Endodermal cell (in vitro differentiated cells): ENCODE results near the gene TIA1. TPM values are rescaled to one million over a fixed set of nuclear protein-coding genes. Genes with fewer than 3 reads are reported as not detected.

Experiments used
- DNase-seq: peaks from one replicate; pipeline ENCODE4 v3.0.0-alpha.2; 2017
- H3K27ac ChIP-seq: 2 replicates; pipeline ENCODE4 v1.5.1; 2013; ENCODE audit warnings: mild to moderate bottlenecking, low read depth, low read length, moderate library complexity
- H3K27me3 ChIP-seq: 2 replicates; pipeline ENCODE4 v1.6.1; 2013; ENCODE audit warnings: mild to moderate bottlenecking, low read length, moderate library complexity; ENCODE audit not compliant: insufficient read depth, control insufficient read depth, poor library complexity, severe bottlenecking
- H3K36me3 ChIP-seq: 2 replicates; pipeline ENCODE4 v1.7.0; 2013; ENCODE audit warnings: mild to moderate bottlenecking, low read length, moderate library complexity; ENCODE audit not compliant: control insufficient read depth, insufficient read depth
- H3K4me1 ChIP-seq: one replicate; pipeline ENCODE4 v1.7.0; 2013; ENCODE audit warnings: low read length; ENCODE audit not compliant: control insufficient read depth, insufficient read depth
- H3K4me3 ChIP-seq: 2 replicates; pipeline ENCODE4 v1.5.1; 2013; ENCODE audit warnings: mild to moderate bottlenecking, low read length, moderate library complexity
- H3K9ac ChIP-seq: 2 replicates; pipeline ENCODE4 v1.6.1; 2013; ENCODE audit warnings: mild to moderate bottlenecking, low read length, moderate library complexity; ENCODE audit not compliant: poor library complexity, severe bottlenecking; ENCODE audit errors: extremely low read depth
- H3K9me3 ChIP-seq: 2 replicates; pipeline ENCODE4 v1.6.1; 2013; ENCODE audit warnings: mild to moderate bottlenecking, low read length, moderate library complexity; ENCODE audit not compliant: control insufficient read depth
- H3K27ac Mint-ChIP-seq: 2 replicates; pipeline ENCODE4 v1.8.0; 2020; ENCODE audit warnings: mixed read lengths
- H3K27me3 Mint-ChIP-seq: 2 replicates; pipeline ENCODE4 v1.8.0; 2021; ENCODE audit warnings: mild to moderate bottlenecking, mixed read lengths; ENCODE audit not compliant: insufficient read depth
- H3K36me3 Mint-ChIP-seq: 2 replicates; pipeline ENCODE4 v1.8.0; 2020; ENCODE audit warnings: low read depth, mixed read lengths
- H3K4me1 Mint-ChIP-seq: 2 replicates; pipeline ENCODE4 v1.8.0; 2020; ENCODE audit warnings: mixed read lengths
- H3K4me3 Mint-ChIP-seq: 2 replicates; pipeline ENCODE4 v1.8.0; 2020; ENCODE audit warnings: mild to moderate bottlenecking, moderate library complexity, mixed read lengths
- H3K9me3 Mint-ChIP-seq: 2 replicates; pipeline ENCODE4 v1.8.0; 2020; ENCODE audit warnings: mild to moderate bottlenecking, mixed read lengths
- CTCF ChIP-seq: fragments of 200-600 bp; sonication (generic); conservative IDR thresholded peaks from 2 replicates; pipeline ENCODE4 v1.5.0; 2021; ENCODE audit warnings: antibody characterized with exemption, mild to moderate bottlenecking
- WGBS, 2 experiments: methylation state at CpG; one replicate each; pipeline versions ENCODE4 v1.1.5 to v1.1.7; 2013; ENCODE audit warnings: missing lambda C conversion rate in 2 of 2, mixed read lengths in 1 of 2; ENCODE audit not compliant: insufficient coverage in 1 of 2, insufficient read length in 1 of 2; 5-methylcytosine and 5-hydroxymethylcytosine counted together
- total RNA-seq, 2 donors: library from RNA; stranded (reverse); fragmentation: NEBNext Ultra II Directional in 1 of 2; extraction: Animal tissue kit (Norgen Biotek cat#: 25700) in 1 of 2; gene quantifications; 2 replicates in 1 of 2; 3 replicates in 1 of 2; pipeline ENCODE4 v1.2.1, GENCODE V29; 2021

The TIA1 gene
- total RNA-seq, 2 donors from 2014 or later: 217 to 256 TPM

GRCh38 chr2:70261501-70261900 lies 13.1 kb upstream of the TIA1 start:
- DNase-seq: no peak
- Mint-ChIP-seq H3K27me3 (no peaks in the 10 kb centered on the region), H3K36me3 (peaks cover 55% of the 10 kb centered on the region), H3K9me3 (peaks cover 13% of the 10 kb centered on the region), H3K4me3 (no peak overlapping the region), H3K27ac (no peak overlapping the region), H3K4me1 (peaks cover 25% of the 10 kb centered on the region)
- no peak for TF ChIP-seq CTCF
- WGBS, 2 experiments: 91 to 100% methylated on average over 1 of the region's 1 CpG
- H3K27ac ChIP-seq: no peak overlapping the region
- H3K4me3 ChIP-seq: peak overlapping the region; percentile 13
- H3K27me3 ChIP-seq: no peaks in the 10 kb centered on the region
- no peaks in the 10 kb centered on the region for H3K4me1 ChIP-seq
- H3K36me3 ChIP-seq: peaks cover 62% of the 10 kb centered on the region
- H3K9ac ChIP-seq: no peak overlapping the region
- H3K9me3 ChIP-seq: peaks cover 21% of the 10 kb centered on the region

DNA sequence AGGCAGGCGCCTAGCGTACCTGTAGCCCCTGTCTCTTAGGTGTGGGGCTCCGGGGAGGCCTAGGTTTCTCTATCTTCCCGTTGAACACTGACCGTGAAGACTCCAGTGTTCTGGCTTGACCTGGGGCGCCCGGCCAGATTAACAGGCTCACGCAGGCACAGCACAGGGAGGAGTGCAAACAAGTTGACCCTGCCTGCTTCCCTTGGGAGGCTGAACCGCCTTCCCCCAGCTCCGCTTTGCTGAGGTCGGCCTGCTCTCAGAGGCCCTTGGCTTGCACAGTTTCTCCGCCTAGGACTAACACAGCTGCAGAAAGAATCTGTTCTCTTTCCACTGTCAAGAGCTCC lies 10.1 kb upstream of the TIA1 start:
- H3K9me3 Mint-ChIP-seq: no peaks in the 10 kb centered on the region
- Histone ChIP-seq H3K9me3 (no peaks in the 10 kb centered on the region), H3K36me3 (peaks cover 37% of the 10 kb centered on the region), H3K27ac (no peak overlapping the region), H3K27me3 (no peaks in the 10 kb centered on the region), H3K4me1 (no peaks in the 10 kb centered on the region), H3K9ac (peak overlapping the region; percentile 59), H3K4me3 (peak overlapping the region; percentile 89)
- peaks cover 30% of the 10 kb centered on the region for H3K36me3 Mint-ChIP-seq
- H3K4me3 Mint-ChIP-seq: peak overlapping the region; percentile 80
- H3K4me1 Mint-ChIP-seq: peaks cover 25% of the 10 kb centered on the region
- TF ChIP-seq CTCF: no peak
- DNase-seq: peak; percentile 76
- peak overlapping the region; percentile 48 for H3K27ac Mint-ChIP-seq
- H3K27me3 Mint-ChIP-seq: no peaks in the 10 kb centered on the region
- WGBS, 2 experiments: 11 to 12% methylated on average over 12 of the region's 12 CpGs

GRCh38 chr2:70255637-70256314 lies 7.3 kb upstream of the TIA1 start:
- Histone ChIP-seq H3K9ac (no peak overlapping the region), H3K36me3 (peaks cover 13% of the 10 kb centered on the region), H3K27ac (no peak overlapping the region), H3K9me3 (no peaks in the 10 kb centered on the region), H3K4me1 (no peaks in the 10 kb centered on the region), H3K4me3 (no peak overlapping the region), H3K27me3 (no peaks in the 10 kb centered on the region)
- no peak overlapping the region for H3K27ac Mint-ChIP-seq
- no peaks in the 10 kb centered on the region for H3K9me3 Mint-ChIP-seq
- H3K36me3 Mint-ChIP-seq: peaks cover 11% of the 10 kb centered on the region
- no peak for DNase-seq
- H3K4me3 Mint-ChIP-seq: no peak overlapping the region
- 95 to 100% methylated on average over 7 to 8 of the region's 8 CpGs for WGBS, 2 experiments
- H3K4me1 Mint-ChIP-seq: peaks cover 19% of the 10 kb centered on the region
- TF ChIP-seq CTCF: no peak
- no peaks in the 10 kb centered on the region for H3K27me3 Mint-ChIP-seq
